ENCODE measurements around the gene KCNH1. TPM values are rescaled to one million over a fixed set of nuclear protein-coding genes. Genes with fewer than 3 reads are reported as not detected.

KCNH1 gene
- total and polyA plus RNA-seq, 4 donors, result not detected

GRCh38 chr1:210917560-210918169, 216.3 kb downstream of the KCNH1 start:
- Histone ChIP-seq H3K9me3 (ENCODE audit: control insufficient read depth in 4 of 4, low read length in 3 of 4) (no peaks in the 10 kb centered on the region), H3K27me3 (ENCODE audit: control insufficient read depth in 4 of 4, insufficient read depth in 4 of 4, low read length in 3 of 4) (no peaks in the 10 kb centered on the region), H3K27ac (ENCODE audit: low read depth in 1 of 2, low read length in 2 of 2) (no peak overlapping the region), H3K9ac (ENCODE audit: low read depth in 1 of 2, low read length in 2 of 2) (no peak overlapping the region), H3K36me3 (ENCODE audit: control insufficient read depth in 4 of 4, insufficient read depth in 3 of 4, low read depth in 1 of 4, low read length in 3 of 4) (no peaks in the 10 kb centered on the region), H3K4me1 (ENCODE audit: control insufficient read depth in 4 of 4, insufficient read depth in 4 of 4, low read length in 3 of 4) (peaks cover 4 to 22% (median 10%) of the 10 kb centered on the region in 4 donors), H3K4me3 (ENCODE audit: low read depth in 1 of 3, low read length in 3 of 3) (no peak overlapping the region)
- no peak for TF ChIP-seq HNF4A (conservative IDR thresholded peaks at IDR 0.05)
- no peak for TF ChIP-seq JUND (IDR thresholded peaks at IDR 0.05)
- TF ChIP-seq REST (IDR thresholded peaks at IDR 0.05), result no peak
- DNase-seq (ENCODE audit: low spot score), result no peak
- 82% methylated on average over 4 of the region's 4 CpGs for WGBS

GRCh38 chr1:210916548-210916947, 217.4 kb downstream of the KCNH1 start:
- no peak for DNase-seq (ENCODE audit: low spot score)
- Histone ChIP-seq H3K4me3 (ENCODE audit: low read depth in 1 of 3, low read length in 3 of 3) (no peak overlapping the region), H3K9ac (ENCODE audit: low read depth in 1 of 2, low read length in 2 of 2) (no peak overlapping the region), H3K36me3 (ENCODE audit: control insufficient read depth in 4 of 4, insufficient read depth in 3 of 4, low read depth in 1 of 4, low read length in 3 of 4) (no peaks in the 10 kb centered on the region), H3K9me3 (ENCODE audit: control insufficient read depth in 4 of 4, low read length in 3 of 4) (no peaks in the 10 kb centered on the region), H3K4me1 (ENCODE audit: control insufficient read depth in 4 of 4, insufficient read depth in 4 of 4, low read length in 3 of 4) (peaks cover 4 to 18% (median 9%) of the 10 kb centered on the region in 4 donors), H3K27ac (ENCODE audit: low read depth in 1 of 2, low read length in 2 of 2) (no peak overlapping the region), H3K27me3 (ENCODE audit: control insufficient read depth in 4 of 4, insufficient read depth in 4 of 4, low read length in 3 of 4) (no peaks in the 10 kb centered on the region)
- 91% methylated on average over 4 of the region's 4 CpGs for WGBS
- TF ChIP-seq CTCF (IDR thresholded peaks at IDR 0.05; ENCODE audit: low read depth, low read length, missing input control) (no peak), ZBTB33 (IDR thresholded peaks at IDR 0.05) (no peak), YY1 (IDR thresholded peaks at IDR 0.05) (no peak), RXRA (IDR thresholded peaks at IDR 0.05) (no peak), EGR1 (IDR thresholded peaks at IDR 0.05; ENCODE audit: low read depth in 2 of 2) (no peak), GABPA (IDR thresholded peaks at IDR 0.05 in 1 of 2, conservative IDR thresholded peaks at IDR 0.05 in 1 of 2) (no peak), HNF4G (IDR thresholded peaks at IDR 0.05) (no peak), REST (IDR thresholded peaks at IDR 0.05) (no peak), TAF1 (conservative IDR thresholded peaks at IDR 0.05) (no peak), SP1 (IDR thresholded peaks at IDR 0.05) (no peak), MAX (IDR thresholded peaks at IDR 0.05) (no peak), FOXA2 (IDR thresholded peaks at IDR 0.05) (no peak), ATF3 (IDR thresholded peaks at IDR 0.05) (no peak), FOXA1 (IDR thresholded peaks at IDR 0.05) (no peak), NR2F2 (IDR thresholded peaks at IDR 0.05) (no peak)
